C4-2B (cell line): ENCODE measurements around the gene CDRT15L2.
"Not testable (repeated sequence)": the region's sequence is repeated elsewhere in the genome, so short reads cannot be mapped to it uniquely, and the experiment has no call there.

Experiments
- CTCF ChIP-seq: fragments of 450-650 bp; conservative IDR thresholded peaks from 2 replicates; pipeline ENCODE4 v1.5.1; 2017; ENCODE audit warnings: mild to moderate bottlenecking
- ZFX ChIP-seq: fragments of 450-650 bp; IDR thresholded peaks from 2 replicates; pipeline ENCODE4 v1.6.1; 2017

GRCh38 chr17:20565245-20565644, 14.3 kb upstream of the CDRT15L2 start:
- TF ChIP-seq CTCF, ZFX: not testable (repeated sequence)
